ENCODE data around the gene UBA5. TPM values are rescaled to one million over a fixed set of nuclear protein-coding genes. Genes with fewer than 3 reads are reported as not detected.
A peak's percentile ranks its signal among the peaks of the same experiment; 100 is the strongest.

UBA5 gene
- total RNA-seq, 3 donors from 2014 or later (not counting 1 experiment from before 2014, with no cell fraction given), result 37.8 to 51.0 (median 46.1) TPM

DNA sequence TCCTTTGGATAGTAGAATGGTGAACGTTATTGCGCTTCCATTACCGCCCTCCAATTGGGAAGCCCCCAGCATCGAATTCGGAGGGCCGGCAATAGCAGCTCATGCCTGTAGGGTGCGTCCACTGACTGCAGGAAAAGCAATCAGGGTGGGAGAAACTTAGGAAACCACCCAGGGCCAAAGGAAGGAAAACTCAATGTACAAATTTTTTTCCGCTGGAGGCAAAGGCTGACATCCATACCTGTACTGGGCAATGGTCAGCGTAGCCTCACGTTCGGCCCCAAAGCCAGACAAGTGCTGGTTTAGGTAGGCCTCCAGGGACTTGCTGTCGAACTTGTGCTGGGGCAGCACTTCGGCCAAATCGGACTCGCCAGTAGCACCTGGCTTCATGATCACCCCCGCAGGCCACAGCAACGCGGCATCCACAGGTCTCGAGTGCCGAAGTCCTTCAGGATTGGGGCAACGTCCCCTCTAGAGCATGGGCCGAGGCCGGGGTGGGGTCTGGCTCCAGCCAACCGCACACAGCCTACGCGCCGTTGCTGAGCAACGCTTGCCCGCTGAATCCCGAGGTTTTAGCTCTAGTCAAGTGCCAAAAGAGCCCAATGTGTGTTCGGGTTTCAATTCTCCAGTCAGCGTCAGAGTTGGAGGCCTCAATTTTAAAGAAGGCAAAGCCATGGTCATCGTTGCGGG, 621 bp upstream of the UBA5 start, which contains the start of gene ACAD11:
Gene ACAD11, minus strand, starts transcription at position 445 of the 687 bp plus-strand sequence. Its CDS starts 58 bp downstream, at position 387.
- Mint-ChIP-seq H3K36me3 (no peaks in the 10 kb centered on the region), H3K27me3 (ENCODE audit: low read depth in 2 of 2) (no peaks in the 10 kb centered on the region), H3K4me3 (peak within 1 kb of the TSS; percentile 99), H3K9me3 (no peaks in the 10 kb centered on the region), H3K27ac (peak within 1 kb of the TSS; percentile 94 to 98), H3K4me1 (peaks cover 36 to 57% of the 10 kb centered on the region in 2 donors)
- H3K4me3 ChIP-seq (ENCODE audit: low read length), result peak within 1 kb of the TSS; percentile 76
- H3K9me3 ChIP-seq (ENCODE audit: control insufficient read depth, insufficient read depth, low read length), result no peaks in the 10 kb centered on the region
- H3K36me3 ChIP-seq (ENCODE audit: control insufficient read depth, insufficient read depth, low read length), result no peaks in the 10 kb centered on the region
- intact Hi-C loops (cut with micrococcal nuclease), result no loop called here
- ATAC-seq (peak; percentile 46 to 78 (median 52)), DNase-seq (peak; percentile 33 to 59)
- H3K27ac ChIP-seq (ENCODE audit: low read length), result peak within 1 kb of the TSS; percentile 75
- peaks cover 13% of the 10 kb centered on the region for H3K4me1 ChIP-seq (ENCODE audit: control insufficient read depth, insufficient read depth, low read length)
- TF ChIP-seq, protein P1, sequence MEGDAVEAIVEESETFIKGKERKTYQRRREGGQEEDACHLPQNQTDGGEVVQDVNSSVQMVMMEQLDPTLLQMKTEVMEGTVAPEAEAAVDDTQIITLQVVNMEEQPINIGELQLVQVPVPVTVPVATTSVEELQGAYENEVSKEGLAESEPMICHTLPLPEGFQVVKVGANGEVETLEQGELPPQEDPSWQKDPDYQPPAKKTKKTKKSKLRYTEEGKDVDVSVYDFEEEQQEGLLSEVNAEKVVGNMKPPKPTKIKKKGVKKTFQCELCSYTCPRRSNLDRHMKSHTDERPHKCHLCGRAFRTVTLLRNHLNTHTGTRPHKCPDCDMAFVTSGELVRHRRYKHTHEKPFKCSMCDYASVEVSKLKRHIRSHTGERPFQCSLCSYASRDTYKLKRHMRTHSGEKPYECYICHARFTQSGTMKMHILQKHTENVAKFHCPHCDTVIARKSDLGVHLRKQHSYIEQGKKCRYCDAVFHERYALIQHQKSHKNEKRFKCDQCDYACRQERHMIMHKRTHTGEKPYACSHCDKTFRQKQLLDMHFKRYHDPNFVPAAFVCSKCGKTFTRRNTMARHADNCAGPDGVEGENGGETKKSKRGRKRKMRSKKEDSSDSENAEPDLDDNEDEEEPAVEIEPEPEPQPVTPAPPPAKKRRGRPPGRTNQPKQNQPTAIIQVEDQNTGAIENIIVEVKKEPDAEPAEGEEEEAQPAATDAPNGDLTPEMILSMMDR (IDR thresholded peaks at IDR 0.05), result peak; percentile 38
- H3K27me3 ChIP-seq (ENCODE audit: control insufficient read depth, insufficient read depth, low read length), result no peaks in the 10 kb centered on the region
- WGBS (ENCODE audit: insufficient coverage), result under 1% methylated on average over 34 of the region's 34 CpGs

DNA sequence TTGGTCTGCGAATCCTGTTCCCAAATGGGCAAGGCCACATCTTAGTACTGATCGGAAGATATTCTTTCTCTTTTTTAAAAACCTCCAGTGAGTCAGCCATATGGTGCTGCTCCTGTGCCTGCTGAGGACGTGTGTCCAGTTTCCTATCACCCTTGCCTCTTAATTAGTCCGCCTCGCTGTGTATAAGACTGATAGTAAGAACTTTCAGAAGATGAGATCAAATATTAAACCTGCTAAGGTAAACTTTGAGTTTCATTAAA, 612 bp downstream of the UBA5 start:
- Mint-ChIP-seq H3K27ac (peak overlapping the region; percentile 94 to 98), H3K27me3 (ENCODE audit: low read depth in 2 of 2) (no peaks in the 10 kb centered on the region), H3K9me3 (no peaks in the 10 kb centered on the region), H3K36me3 (no peaks in the 10 kb centered on the region), H3K4me1 (peaks cover 36 to 67% of the 10 kb centered on the region in 2 donors), H3K4me3 (peak overlapping the region; percentile 99)
- H3K36me3 ChIP-seq (ENCODE audit: control insufficient read depth, insufficient read depth, low read length), result no peaks in the 10 kb centered on the region
- H3K27me3 ChIP-seq (ENCODE audit: control insufficient read depth, insufficient read depth, low read length), result no peaks in the 10 kb centered on the region
- ATAC-seq (peak; percentile 5 to 23 (median 15)), DNase-seq (no peak)
- H3K9me3 ChIP-seq (ENCODE audit: control insufficient read depth, insufficient read depth, low read length), result no peaks in the 10 kb centered on the region
- TF ChIP-seq, protein P1 (IDR thresholded peaks at IDR 0.05), result no peak
- WGBS (ENCODE audit: insufficient coverage), result 4% methylated on average over 5 of the region's 5 CpGs
- peak overlapping the region; percentile 76 for H3K4me3 ChIP-seq (ENCODE audit: low read length)
- intact Hi-C loops (cut with micrococcal nuclease), result no loop called here
- H3K27ac ChIP-seq (ENCODE audit: low read length), result peak overlapping the region; percentile 75
- peaks cover 13% of the 10 kb centered on the region for H3K4me1 ChIP-seq (ENCODE audit: control insufficient read depth, insufficient read depth, low read length)

DNA sequence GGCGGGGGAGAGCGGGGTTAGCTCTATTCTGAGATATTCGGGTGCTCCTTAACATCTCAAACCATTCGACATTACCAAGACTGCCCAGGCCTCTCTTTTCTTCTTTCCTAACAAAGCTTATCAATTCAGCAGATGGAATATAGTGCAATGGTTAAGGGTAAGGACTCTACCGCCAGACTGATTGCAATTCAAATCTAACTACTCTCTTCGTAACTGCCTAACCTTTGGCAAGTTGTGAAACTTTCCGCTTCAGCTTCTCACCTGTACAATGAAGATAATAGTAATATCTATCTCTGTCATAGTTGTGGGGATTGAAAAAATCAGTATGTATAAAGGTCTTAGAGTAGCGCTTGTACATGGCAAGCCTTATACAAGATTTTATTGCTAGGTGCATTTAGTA, 972 bp downstream of the UBA5 start:
- Mint-ChIP-seq H3K9me3 (no peaks in the 10 kb centered on the region), H3K36me3 (no peaks in the 10 kb centered on the region), H3K4me1 (peaks cover 36 to 68% of the 10 kb centered on the region in 2 donors), H3K27me3 (ENCODE audit: low read depth in 2 of 2) (no peaks in the 10 kb centered on the region), H3K27ac (peak overlapping the region; percentile 94 to 98), H3K4me3 (peak overlapping the region; percentile 99)
- H3K4me3 ChIP-seq (ENCODE audit: low read length), result peak overlapping the region; percentile 76
- peak overlapping the region; percentile 75 for H3K27ac ChIP-seq (ENCODE audit: low read length)
- H3K9me3 ChIP-seq (ENCODE audit: control insufficient read depth, insufficient read depth, low read length), result no peaks in the 10 kb centered on the region
- DNase-seq (no peak), ATAC-seq (no peak)
- H3K4me1 ChIP-seq (ENCODE audit: control insufficient read depth, insufficient read depth, low read length), result peaks cover 13% of the 10 kb centered on the region
- intact Hi-C loops (cut with micrococcal nuclease), result no loop called here
- no peaks in the 10 kb centered on the region for H3K36me3 ChIP-seq (ENCODE audit: control insufficient read depth, insufficient read depth, low read length)
- WGBS (ENCODE audit: insufficient coverage), result 17% methylated on average over 3 of the region's 8 CpGs
- H3K27me3 ChIP-seq (ENCODE audit: control insufficient read depth, insufficient read depth, low read length), result no peaks in the 10 kb centered on the region
- TF ChIP-seq, protein P1 (IDR thresholded peaks at IDR 0.05), result no peak

DNA sequence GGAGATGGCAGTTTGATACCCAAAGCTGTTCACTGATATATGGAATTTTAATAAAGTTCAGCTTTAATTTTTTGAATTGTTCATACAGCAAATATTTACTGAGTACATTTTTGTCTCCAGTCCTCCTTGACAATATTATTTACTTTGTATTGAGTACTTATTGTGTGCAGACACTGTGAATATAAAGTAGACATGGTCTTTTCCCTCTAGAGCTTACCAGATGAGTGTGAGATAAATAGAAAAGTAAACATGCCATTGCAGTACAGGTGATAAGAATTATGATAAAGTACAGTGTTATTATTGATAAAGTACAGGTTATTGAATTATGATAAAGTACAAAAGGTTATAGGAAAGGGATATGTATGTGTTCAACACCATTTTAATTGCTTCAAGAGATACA, 2.1 kb downstream of the UBA5 start:
- Histone ChIP-seq H3K4me1 (ENCODE audit: control insufficient read depth, insufficient read depth, low read length) (peaks cover 13% of the 10 kb centered on the region), H3K9me3 (ENCODE audit: control insufficient read depth, insufficient read depth, low read length) (no peaks in the 10 kb centered on the region), H3K27me3 (ENCODE audit: control insufficient read depth, insufficient read depth, low read length) (no peaks in the 10 kb centered on the region), H3K36me3 (ENCODE audit: control insufficient read depth, insufficient read depth, low read length) (peaks cover 3% of the 10 kb centered on the region), H3K4me3 (ENCODE audit: low read length) (no peak overlapping the region), H3K27ac (ENCODE audit: low read length) (no peak overlapping the region)
- H3K4me1 Mint-ChIP-seq, result peaks cover 40 to 67% of the 10 kb centered on the region in 2 donors
- H3K36me3 Mint-ChIP-seq, result no peaks in the 10 kb centered on the region
- intact Hi-C loops (cut with micrococcal nuclease), result no loop called here
- no peak overlapping the region for H3K27ac Mint-ChIP-seq
- ATAC-seq, result no peak
- peak overlapping the region; percentile 99 for H3K4me3 Mint-ChIP-seq
- DNase-seq, result no peak
- TF ChIP-seq, protein P1 (IDR thresholded peaks at IDR 0.05), result no peak
- no peaks in the 10 kb centered on the region for H3K9me3 Mint-ChIP-seq
- no peaks in the 10 kb centered on the region for H3K27me3 Mint-ChIP-seq (ENCODE audit: low read depth in 2 of 2)
